ENCODE data around the gene CSRP1. TPM values are rescaled to one million over a fixed set of nuclear protein-coding genes. Genes with fewer than 3 reads are reported as not detected.

CSRP1 gene
- total RNA-seq, 5 donors from 2014 or later (not counting 1 experiment from before 2014, with no cell fraction given), result 35.0 to 47.2 (median 36.8) TPM

DNA sequence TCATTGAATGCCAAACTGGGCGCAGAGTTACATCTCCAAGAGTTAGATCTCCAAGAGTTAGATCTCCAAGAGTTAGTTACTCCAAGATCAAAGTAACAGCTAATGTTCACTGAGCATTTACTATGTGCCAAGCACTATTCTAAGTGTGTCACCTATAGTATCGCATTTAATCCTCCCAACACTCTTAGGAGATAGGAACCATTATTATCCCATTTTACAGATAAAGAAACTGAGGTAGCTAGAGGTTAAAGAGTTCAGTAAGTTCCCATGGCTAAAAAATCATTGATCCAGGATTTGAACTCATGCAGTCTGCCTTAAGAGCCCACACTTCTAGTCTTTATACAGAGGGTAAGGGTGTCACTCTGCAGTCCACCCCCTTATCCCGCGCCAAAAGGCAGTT lies 30.5 kb upstream of the CSRP1 start:
- Histone ChIP-seq H3K4me1 (ENCODE audit: control insufficient read depth in 1 of 2, extremely low read depth in 1 of 2, insufficient read depth in 2 of 2, low read length in 2 of 2) (peaks cover 0 to 20% of the 10 kb centered on the region in 2 experiments), H3K9me3 (no peaks in the 10 kb centered on the region), H3K36me3 (ENCODE audit: control insufficient read depth in 2 of 2, extremely low read depth in 1 of 2, insufficient read depth in 1 of 2, low read length in 1 of 2) (no peaks in the 10 kb centered on the region), H3K27me3 (replicated peaks in 1 of 2; ENCODE audit: control insufficient read depth in 2 of 2, extremely low read depth in 1 of 2, insufficient read depth in 2 of 2, low read length in 1 of 2) (peaks cover 0 to 54% of the 10 kb centered on the region in 2 experiments), H3K27ac (ENCODE audit: low read length) (no peak overlapping the region), H3K4me3 (ENCODE audit: control insufficient read depth in 1 of 2, extremely low read depth in 1 of 2, low read length in 1 of 2) (no peak overlapping the region)
- ChIA-PET CTCF (no interaction called here), POLR2A (no interaction called here)
- no peak for DNase-seq
- 95% methylated on average over 3 of the region's 4 CpGs for WGBS (ENCODE audit: insufficient coverage)
- no peak for ATAC-seq (replicated peaks in 1 of 4)
- no peaks in the 10 kb centered on the region for H3K9me3 Mint-ChIP-seq
- no peak overlapping the region for H3K4me3 Mint-ChIP-seq
- H3K4me1 Mint-ChIP-seq, result peaks cover 12 to 22% (median 22%) of the 10 kb centered on the region in 3 donors
- H3K36me3 Mint-ChIP-seq, result peaks cover 17% of the 10 kb centered on the region
- H3K27me3 Mint-ChIP-seq, result peaks cover 57 to 61% of the 10 kb centered on the region in 2 donors
- H3K27ac Mint-ChIP-seq, result no peak overlapping the region

DNA sequence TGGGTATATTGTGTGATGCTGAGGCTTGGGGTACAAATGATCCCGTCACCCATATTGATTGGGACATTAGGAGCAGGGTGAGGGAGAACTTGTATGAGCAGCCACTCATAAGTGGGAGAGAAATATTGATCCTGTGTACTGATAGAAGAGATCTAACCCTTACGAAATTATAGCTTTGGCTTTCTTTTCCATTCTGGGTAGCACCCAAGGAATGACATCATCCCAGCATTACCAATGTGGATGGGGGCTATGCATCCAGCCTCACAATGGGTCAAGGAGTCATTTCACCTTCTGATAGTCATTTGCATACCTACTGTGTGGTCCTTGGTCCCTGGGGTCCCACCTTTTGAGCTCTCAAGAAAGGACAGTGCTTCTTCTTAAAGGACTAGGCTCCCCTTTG lies 30.1 kb upstream of the CSRP1 start:
- POLR2A ChIA-PET, result no interaction called here
- no peaks in the 10 kb centered on the region for H3K9me3 Mint-ChIP-seq
- Histone ChIP-seq H3K9me3 (no peaks in the 10 kb centered on the region), H3K36me3 (ENCODE audit: control insufficient read depth in 2 of 2, extremely low read depth in 1 of 2, insufficient read depth in 1 of 2, low read length in 1 of 2) (no peaks in the 10 kb centered on the region), H3K4me3 (ENCODE audit: control insufficient read depth in 1 of 2, extremely low read depth in 1 of 2, low read length in 1 of 2) (no peak overlapping the region), H3K4me1 (ENCODE audit: control insufficient read depth in 1 of 2, extremely low read depth in 1 of 2, insufficient read depth in 2 of 2, low read length in 2 of 2) (peaks cover 0 to 20% of the 10 kb centered on the region in 2 experiments), H3K27ac (ENCODE audit: low read length) (no peak overlapping the region), H3K27me3 (replicated peaks in 1 of 2; ENCODE audit: control insufficient read depth in 2 of 2, extremely low read depth in 1 of 2, insufficient read depth in 2 of 2, low read length in 1 of 2) (peaks cover 0 to 53% of the 10 kb centered on the region in 2 experiments)
- H3K4me3 Mint-ChIP-seq, result no peak overlapping the region
- no peak overlapping the region for H3K27ac Mint-ChIP-seq
- H3K4me1 Mint-ChIP-seq, result peaks cover 14 to 22% (median 22%) of the 10 kb centered on the region in 3 donors
- DNase-seq (no peak), ATAC-seq (replicated peaks in 1 of 4) (no peak)
- 91% methylated on average over 1 of the region's 2 CpGs for WGBS (ENCODE audit: insufficient coverage)
- CTCF ChIA-PET, result no interaction called here
- peaks cover 57 to 59% of the 10 kb centered on the region in 2 donors for H3K27me3 Mint-ChIP-seq
- H3K36me3 Mint-ChIP-seq, result peaks cover 22% of the 10 kb centered on the region

DNA sequence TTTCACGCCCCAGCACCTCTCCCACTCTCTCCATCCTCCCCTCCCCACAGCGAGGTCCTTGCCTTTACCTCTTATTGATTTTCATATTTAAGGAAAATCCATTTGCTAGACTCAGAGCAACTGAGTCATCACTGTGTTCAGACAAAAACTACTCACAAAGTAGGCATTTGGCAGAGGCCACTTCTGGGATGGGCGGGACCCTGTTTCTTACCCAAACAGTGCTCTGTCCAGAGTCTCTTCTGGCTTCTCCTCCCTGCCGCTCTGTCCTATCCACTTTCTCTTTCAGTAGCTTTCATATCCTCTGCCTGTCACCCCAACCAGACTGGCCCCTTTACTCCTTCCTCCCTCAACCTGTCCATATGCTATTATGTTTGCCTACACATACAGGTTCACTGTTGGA lies 29.6 kb upstream of the CSRP1 start:
- peaks cover 22% of the 10 kb centered on the region for H3K36me3 Mint-ChIP-seq
- Histone ChIP-seq H3K27me3 (replicated peaks in 1 of 2; ENCODE audit: control insufficient read depth in 2 of 2, extremely low read depth in 1 of 2, insufficient read depth in 2 of 2, low read length in 1 of 2) (peaks cover 0 to 55% of the 10 kb centered on the region in 2 experiments), H3K9me3 (no peaks in the 10 kb centered on the region), H3K4me3 (ENCODE audit: control insufficient read depth in 1 of 2, extremely low read depth in 1 of 2, low read length in 1 of 2) (no peak overlapping the region), H3K36me3 (ENCODE audit: control insufficient read depth in 2 of 2, extremely low read depth in 1 of 2, insufficient read depth in 1 of 2, low read length in 1 of 2) (no peaks in the 10 kb centered on the region), H3K27ac (ENCODE audit: low read length) (no peak overlapping the region), H3K4me1 (ENCODE audit: control insufficient read depth in 1 of 2, extremely low read depth in 1 of 2, insufficient read depth in 2 of 2, low read length in 2 of 2) (peaks cover 0 to 20% of the 10 kb centered on the region in 2 experiments)
- H3K27ac Mint-ChIP-seq, result no peak overlapping the region
- WGBS (ENCODE audit: insufficient coverage), result 74% methylated on average over 3 of the region's 4 CpGs
- POLR2A ChIA-PET, result no interaction called here
- peaks cover 14 to 22% (median 22%) of the 10 kb centered on the region in 3 donors for H3K4me1 Mint-ChIP-seq
- H3K27me3 Mint-ChIP-seq, result peaks cover 53 to 55% of the 10 kb centered on the region in 2 donors
- H3K9me3 Mint-ChIP-seq, result no peaks in the 10 kb centered on the region
- no peak for ATAC-seq (replicated peaks in 1 of 4)
- no peak for DNase-seq
- H3K4me3 Mint-ChIP-seq, result no peak overlapping the region
- CTCF ChIA-PET, result no interaction called here

DNA sequence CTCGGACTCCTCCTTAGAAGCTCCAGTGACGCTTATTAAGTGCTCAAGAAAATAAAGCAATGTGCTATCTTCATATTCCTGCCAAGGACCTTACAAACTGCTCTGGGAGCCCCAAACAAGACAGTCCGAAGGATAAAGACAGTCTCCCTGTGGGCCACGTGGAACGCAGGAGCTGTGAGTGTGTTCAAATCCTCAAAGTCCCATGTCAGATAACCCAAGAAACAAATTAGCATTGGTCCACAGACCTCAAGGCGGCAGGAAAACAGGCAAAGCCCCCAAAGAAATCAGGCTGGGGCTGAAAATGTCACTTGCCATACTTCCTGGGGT lies 29.0 kb upstream of the CSRP1 start:
- ATAC-seq (replicated peaks in 1 of 4) (no peak), DNase-seq (no peak)
- 77% methylated on average over 4 of the region's 6 CpGs for WGBS (ENCODE audit: insufficient coverage)
- ChIA-PET POLR2A (no interaction called here), CTCF (no interaction called here)
- peaks cover 25% of the 10 kb centered on the region for H3K36me3 Mint-ChIP-seq
- Histone ChIP-seq H3K27me3 (replicated peaks in 1 of 2; ENCODE audit: control insufficient read depth in 2 of 2, extremely low read depth in 1 of 2, insufficient read depth in 2 of 2, low read length in 1 of 2) (peaks cover 0 to 56% of the 10 kb centered on the region in 2 experiments), H3K4me3 (ENCODE audit: control insufficient read depth in 1 of 2, extremely low read depth in 1 of 2, low read length in 1 of 2) (no peak overlapping the region), H3K9me3 (no peaks in the 10 kb centered on the region), H3K4me1 (ENCODE audit: control insufficient read depth in 1 of 2, extremely low read depth in 1 of 2, insufficient read depth in 2 of 2, low read length in 2 of 2) (peaks cover 0 to 20% of the 10 kb centered on the region in 2 experiments), H3K27ac (ENCODE audit: low read length) (no peak overlapping the region), H3K36me3 (ENCODE audit: control insufficient read depth in 2 of 2, extremely low read depth in 1 of 2, insufficient read depth in 1 of 2, low read length in 1 of 2) (no peaks in the 10 kb centered on the region)
- peaks cover 50% of the 10 kb centered on the region in 2 donors for H3K27me3 Mint-ChIP-seq
- peaks cover 14 to 22% (median 20%) of the 10 kb centered on the region in 3 donors for H3K4me1 Mint-ChIP-seq
- no peaks in the 10 kb centered on the region for H3K9me3 Mint-ChIP-seq
- H3K4me3 Mint-ChIP-seq, result no peak overlapping the region
- no peak overlapping the region for H3K27ac Mint-ChIP-seq

DNA sequence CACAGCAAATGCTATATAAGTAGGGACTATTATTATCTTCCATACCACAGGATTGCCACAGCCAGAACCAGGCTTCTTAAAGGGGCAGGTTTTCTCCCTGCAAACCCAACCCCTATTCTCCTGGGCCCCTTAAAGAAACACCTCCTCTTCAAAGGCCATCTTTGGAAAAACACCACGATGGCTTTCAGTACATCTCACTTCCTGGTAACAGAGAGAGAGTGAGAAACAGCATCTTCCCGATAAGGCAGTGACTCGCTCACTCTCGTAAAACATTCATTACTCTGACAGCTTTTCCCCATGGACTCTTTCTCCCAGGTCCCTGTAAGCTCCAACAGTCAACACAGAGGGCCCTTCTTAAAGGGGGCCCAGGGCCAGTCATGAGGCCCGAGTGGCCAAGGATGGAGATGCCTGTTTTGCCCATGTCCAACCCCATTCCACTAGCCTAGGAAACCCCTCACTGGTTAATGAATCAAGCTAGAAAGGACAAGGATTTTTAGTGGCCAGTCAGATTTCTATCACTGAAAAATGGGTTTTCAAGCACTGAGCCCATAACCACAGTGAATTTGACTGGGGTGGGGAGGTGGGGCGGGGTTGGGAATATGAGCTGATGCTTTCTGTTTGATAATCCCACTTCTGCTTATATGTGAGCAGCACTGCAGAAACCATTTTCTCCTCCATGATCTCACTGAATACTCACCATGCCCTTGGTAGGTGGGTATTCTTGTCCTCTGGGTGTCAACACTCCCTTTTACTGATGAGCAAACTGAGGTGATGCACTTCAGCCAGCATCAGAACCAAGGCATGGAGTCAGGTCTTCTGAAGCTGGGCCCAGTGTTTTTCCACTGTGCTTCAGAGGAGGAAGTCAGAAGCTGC lies 28.4 kb upstream of the CSRP1 start:
- no peak overlapping the region for H3K27ac ChIP-seq (ENCODE audit: low read length)
- Mint-ChIP-seq H3K36me3 (peaks cover 29% of the 10 kb centered on the region), H3K9me3 (no peaks in the 10 kb centered on the region), H3K27me3 (peaks cover 44 to 46% of the 10 kb centered on the region in 2 donors), H3K4me1 (peaks cover 14 to 20% (median 17%) of the 10 kb centered on the region in 3 donors), H3K27ac (no peak overlapping the region), H3K4me3 (no peak overlapping the region)
- ChIA-PET CTCF (interaction anchor here in 1 of 2 donors (0.6 kb wide), 1 partner anchor 1944 kb away, joined by 9 read pairs; no protein-coding TSS in a partner anchor), POLR2A (no interaction called here)
- no peak for DNase-seq
- no peak for ATAC-seq (replicated peaks in 1 of 4)
- peaks cover 0 to 57% of the 10 kb centered on the region in 2 experiments for H3K27me3 ChIP-seq (replicated peaks in 1 of 2; ENCODE audit: control insufficient read depth in 2 of 2, extremely low read depth in 1 of 2, insufficient read depth in 2 of 2, low read length in 1 of 2)
- no peak overlapping the region for H3K4me3 ChIP-seq (ENCODE audit: control insufficient read depth in 1 of 2, extremely low read depth in 1 of 2, low read length in 1 of 2)
- 83% methylated on average over 2 of the region's 6 CpGs for WGBS (ENCODE audit: insufficient coverage)
- no peaks in the 10 kb centered on the region for H3K36me3 ChIP-seq (ENCODE audit: control insufficient read depth in 2 of 2, extremely low read depth in 1 of 2, insufficient read depth in 1 of 2, low read length in 1 of 2)
- H3K4me1 ChIP-seq (ENCODE audit: control insufficient read depth in 1 of 2, extremely low read depth in 1 of 2, insufficient read depth in 2 of 2, low read length in 2 of 2), result peaks cover 0 to 20% of the 10 kb centered on the region in 2 experiments
- H3K9me3 ChIP-seq, result no peaks in the 10 kb centered on the region

DNA sequence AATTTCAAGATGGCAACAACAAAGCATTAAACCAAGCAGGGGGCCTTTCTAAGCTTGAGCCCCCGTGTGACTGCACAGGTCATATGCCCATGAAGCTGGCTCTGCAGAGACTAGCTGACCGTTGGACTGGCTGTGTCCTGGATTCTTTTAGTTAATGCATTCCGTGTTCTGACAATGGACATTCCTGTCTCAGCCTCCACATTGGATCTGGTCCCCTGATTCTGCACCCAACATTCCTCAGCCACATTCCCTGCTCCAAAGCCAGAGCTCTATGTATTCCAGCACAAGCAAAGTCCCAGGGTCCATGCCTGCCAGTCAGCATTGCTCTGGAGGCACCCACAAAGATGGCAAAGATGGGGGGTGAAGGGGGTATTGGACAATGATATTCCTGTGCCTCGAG lies 26.9 kb upstream of the CSRP1 start:
- peaks cover 0 to 9% of the 10 kb centered on the region in 2 experiments for H3K4me1 ChIP-seq (ENCODE audit: control insufficient read depth in 1 of 2, extremely low read depth in 1 of 2, insufficient read depth in 2 of 2, low read length in 2 of 2)

More for the DNA sequence above, 26.9 kb upstream of the CSRP1 start:
- no peak overlapping the region for H3K27ac Mint-ChIP-seq
- H3K4me3 Mint-ChIP-seq, result no peak overlapping the region
- Histone ChIP-seq H3K36me3 (ENCODE audit: control insufficient read depth in 2 of 2, extremely low read depth in 1 of 2, insufficient read depth in 1 of 2, low read length in 1 of 2) (no peaks in the 10 kb centered on the region), H3K9me3 (no peaks in the 10 kb centered on the region), H3K27me3 (replicated peaks in 1 of 2; ENCODE audit: control insufficient read depth in 2 of 2, extremely low read depth in 1 of 2, insufficient read depth in 2 of 2, low read length in 1 of 2) (peaks cover 0 to 46% of the 10 kb centered on the region in 2 experiments), H3K27ac (ENCODE audit: low read length) (no peak overlapping the region), H3K4me3 (ENCODE audit: control insufficient read depth in 1 of 2, extremely low read depth in 1 of 2, low read length in 1 of 2) (no peak overlapping the region)
- ATAC-seq (replicated peaks in 1 of 4) (no peak), DNase-seq (no peak)
- H3K27me3 Mint-ChIP-seq, result peaks cover 36% of the 10 kb centered on the region in 2 donors
- H3K9me3 Mint-ChIP-seq, result no peaks in the 10 kb centered on the region
- ChIA-PET CTCF (no interaction called here), POLR2A (interaction anchor here in 1 of 2 donors (0.5 kb wide), 1 partner anchor 1456 kb away, joined by 3 read pairs; no protein-coding TSS in a partner anchor)
- peaks cover 7 to 14% (median 10%) of the 10 kb centered on the region in 3 donors for H3K4me1 Mint-ChIP-seq
- H3K36me3 Mint-ChIP-seq, result peaks cover 37% of the 10 kb centered on the region
- 93% methylated on average over 3 of the region's 4 CpGs for WGBS (ENCODE audit: insufficient coverage)
